DMS114 treated with DMSO at 0.1 percent for 48 hours (cell line): ENCODE measurements around the gene GCN1.

Source experiments
- DNase-seq: peaks from one replicate; lab custom pipeline; 2025; ENCODE audit not compliant: unreplicated experiment; lab: John Stamatoyannopoulos, UW

Gene GCN1

DNA sequence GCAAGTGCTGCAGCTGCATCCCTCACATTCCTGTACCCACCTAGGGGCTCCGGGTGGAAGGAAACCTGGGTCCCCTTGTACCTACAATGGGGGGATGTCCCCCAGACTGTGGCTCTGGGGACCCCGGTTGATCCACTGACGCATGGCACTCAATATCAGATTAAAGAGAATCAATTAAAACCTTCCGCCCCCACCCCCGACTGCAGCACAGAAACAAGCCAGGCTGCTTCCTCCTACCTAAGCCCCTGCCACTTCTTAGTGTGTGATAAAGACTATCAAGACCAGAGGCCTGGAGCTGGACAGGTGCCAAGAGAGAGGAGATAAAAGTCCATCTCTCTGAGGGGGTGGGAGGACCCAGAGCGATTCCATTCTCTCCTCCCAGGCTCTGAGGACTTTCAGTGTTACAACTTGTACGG is 34.6 kb upstream of the GCN1 start:
- no peak for DNase-seq

- DNase-seq = peak; percentile 60
Measured at GRCh38 chr12:120228291-120229070, 34.0 kb upstream of the GCN1 start.

- no peak for DNase-seq
Measured at GRCh38 chr12:120228041-120228290, 33.5 kb upstream of the GCN1 start.

GRCh38 chr12:120227233-120228040 is 32.9 kb upstream of the GCN1 start:
- no peak for DNase-seq

DNA sequence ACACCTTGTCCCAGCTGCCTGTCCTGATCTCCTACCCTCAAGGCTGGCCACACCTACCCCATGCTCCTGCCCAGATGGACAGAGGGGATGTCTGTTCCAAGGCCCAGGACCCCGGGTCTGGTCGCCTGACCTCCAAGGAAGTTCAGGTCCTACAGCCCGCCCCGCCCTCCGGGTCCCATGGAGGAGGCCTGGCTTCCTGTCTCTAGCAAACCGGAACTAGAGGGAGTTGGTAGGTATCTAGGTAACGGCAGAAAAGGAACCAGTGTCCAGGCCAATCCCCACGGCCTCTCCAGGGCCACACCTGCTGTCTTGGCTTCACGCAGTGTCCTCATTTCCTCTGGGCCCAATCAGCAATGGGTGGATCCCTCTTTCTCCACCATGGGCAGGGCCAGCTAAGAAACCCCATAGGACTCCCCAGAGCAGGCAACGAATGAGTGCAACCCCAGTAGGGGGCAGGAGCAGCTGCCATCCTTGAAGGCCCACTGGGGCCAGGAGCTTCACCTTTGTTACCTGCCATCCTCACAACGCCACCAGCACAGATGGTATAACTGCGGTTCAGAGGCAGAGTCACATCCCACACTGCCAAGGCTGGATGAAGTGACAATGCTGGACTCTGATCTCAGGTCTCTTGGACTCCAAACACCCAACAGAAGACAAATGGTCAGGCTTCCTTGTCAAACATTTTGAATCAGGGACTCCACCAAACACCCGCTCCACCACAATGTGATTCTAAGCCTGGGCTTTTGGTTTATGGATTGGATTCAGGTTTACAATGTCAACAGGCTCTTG is 31.5 kb upstream of the GCN1 start:
- DNase-seq = no peak

DNA sequence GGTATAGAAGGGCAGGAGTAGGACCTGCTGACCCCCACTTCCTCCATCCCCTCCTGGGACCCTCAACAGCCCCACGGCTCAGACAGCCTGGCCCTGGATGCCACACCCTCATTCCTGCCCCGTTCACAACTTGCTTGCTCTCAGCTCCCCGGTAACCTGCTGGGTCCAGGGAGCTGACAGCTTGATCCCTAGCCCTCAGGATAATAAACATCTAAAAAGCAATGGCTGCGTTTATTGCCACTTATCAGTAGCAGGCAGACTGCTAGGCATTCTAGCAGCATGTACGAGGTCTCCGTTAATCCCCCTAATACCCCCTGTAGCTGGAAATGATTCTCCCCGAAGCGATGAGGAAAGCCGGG is 30.7 kb upstream of the GCN1 start:
- DNase-seq = no peak

DNA sequence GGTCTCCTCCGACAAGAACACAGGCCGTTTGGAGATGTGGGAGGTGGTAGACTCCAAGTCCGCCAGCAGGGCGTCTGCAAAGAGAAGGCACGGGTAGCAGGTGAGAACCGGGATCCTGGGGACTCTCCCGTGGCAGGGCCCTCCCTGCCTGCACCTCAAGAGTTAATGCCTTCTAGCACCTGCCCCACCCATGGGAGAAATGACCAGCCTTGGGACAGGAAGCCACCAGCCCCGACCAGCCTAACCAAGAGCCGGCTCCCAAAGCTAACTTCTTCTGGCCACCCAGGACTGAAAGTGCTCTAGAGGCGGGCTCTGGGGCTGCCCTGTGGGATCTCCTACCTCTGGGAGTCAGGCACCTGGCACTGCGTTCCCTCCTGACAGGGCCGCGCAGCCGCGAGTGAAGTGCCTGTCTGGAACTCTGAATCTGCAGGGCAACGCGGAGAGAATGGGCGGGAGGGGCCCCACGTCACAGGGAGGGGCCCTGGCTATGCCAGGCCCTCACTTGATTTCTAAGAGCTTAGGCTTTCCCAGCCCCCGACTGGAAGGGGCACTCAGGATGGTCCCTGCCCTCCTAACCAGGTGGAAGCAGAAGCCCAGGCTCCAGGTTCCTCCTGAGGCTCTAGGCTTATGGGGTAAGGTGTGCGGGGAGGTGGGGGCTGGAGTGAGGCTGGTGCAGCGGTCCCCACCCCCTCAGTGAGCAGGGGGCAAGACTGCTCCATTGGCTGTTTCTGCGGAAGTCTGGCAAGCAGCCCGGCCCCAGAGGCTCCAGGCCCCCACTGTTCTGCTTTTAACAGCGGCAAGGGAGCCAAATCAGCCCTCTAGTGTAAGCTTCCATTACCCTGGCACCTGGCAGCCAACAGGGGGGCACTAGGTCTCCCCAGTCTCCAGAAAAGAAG is 30.0 kb upstream of the GCN1 start:
- DNase-seq = no peak

- no peak for DNase-seq
Measured at GRCh38 chr12:120223458-120224303, 29.2 kb upstream of the GCN1 start.

- DNase-seq = no peak
Measured at GRCh38 chr12:120222288-120222832, 27.8 kb upstream of the GCN1 start.

GRCh38 chr12:120221576-120221900 is 27.0 kb upstream of the GCN1 start:
- DNase-seq = no peak

- DNase-seq = no peak
Measured at GRCh38 chr12:120220838-120221575, 26.5 kb upstream of the GCN1 start.

- DNase-seq = no peak
Measured at GRCh38 chr12:120218680-120219606, 24.4 kb upstream of the GCN1 start.

- DNase-seq = no peak
Measured at GRCh38 chr12:120216742-120217605, 22.5 kb upstream of the GCN1 start.

DNA sequence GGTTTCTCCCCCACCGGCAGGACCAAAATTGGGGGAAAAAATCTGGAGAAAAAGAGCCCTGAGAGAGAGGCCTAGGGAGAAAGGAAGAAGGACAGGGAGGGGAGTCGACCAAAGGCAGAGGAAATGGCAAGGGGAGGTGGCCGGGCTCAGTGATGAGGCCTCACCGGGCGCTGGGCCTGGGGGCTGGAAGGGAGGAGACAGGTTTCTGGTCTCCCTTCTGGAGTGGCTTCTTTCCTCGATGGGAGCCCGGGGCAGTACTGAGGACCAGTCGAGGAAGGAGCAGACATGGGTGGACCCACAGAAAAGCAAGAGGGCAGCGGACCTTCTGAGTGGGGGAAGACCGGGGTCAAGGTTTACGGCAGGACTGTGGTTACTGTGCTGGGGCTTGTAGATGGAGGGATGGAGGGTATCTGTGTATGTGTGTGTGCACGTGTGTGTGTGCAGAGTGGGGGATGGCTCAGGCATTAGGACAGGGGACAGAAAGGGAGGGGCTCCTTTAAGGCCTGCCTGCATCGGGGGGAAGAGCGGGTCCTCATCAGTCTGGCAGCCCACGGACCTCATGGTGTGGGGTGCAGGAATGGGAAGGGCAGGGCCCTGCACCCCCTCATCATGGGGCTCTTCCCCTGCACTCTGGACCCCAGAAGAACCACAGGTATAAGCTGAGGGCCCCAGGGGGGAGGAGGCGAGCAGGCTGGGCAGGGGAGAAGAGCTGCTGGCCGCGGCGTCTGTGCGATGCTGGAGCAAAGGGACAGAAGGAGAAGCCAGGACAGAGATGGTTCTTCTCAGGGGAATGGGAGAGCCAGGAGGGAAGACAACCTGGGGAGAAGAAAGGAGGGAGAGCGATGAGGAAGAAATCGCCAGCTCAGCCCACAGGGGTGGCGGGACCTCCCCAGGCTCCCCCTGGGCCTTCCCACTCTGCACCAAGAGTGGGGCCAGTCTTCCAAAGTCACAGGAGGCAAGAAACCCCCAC is 21.5 kb upstream of the GCN1 start:
- no peak for DNase-seq

DNA sequence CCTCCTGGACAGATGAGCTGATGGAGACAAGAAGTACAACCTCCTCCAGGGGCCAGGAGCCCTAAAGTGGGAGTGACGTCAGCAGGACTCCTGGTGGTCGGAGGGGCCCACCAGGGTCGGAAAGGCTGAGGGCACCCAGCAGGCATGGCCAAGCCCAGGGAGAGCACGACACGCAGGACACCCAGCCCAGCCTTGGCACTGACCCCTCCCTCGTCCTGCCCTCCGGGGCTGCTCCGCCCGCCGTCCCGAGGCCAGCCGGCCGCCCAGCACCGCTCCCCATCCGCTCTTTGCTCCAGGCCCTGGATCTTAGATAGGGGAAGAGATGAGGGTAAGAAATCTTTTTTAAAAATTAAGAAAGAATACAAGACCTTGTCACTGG is 20.8 kb upstream of the GCN1 start:
- no peak for DNase-seq
